Activated B cell treated with CpG ODN at 0.5 μM for 24 hours (primary cell): ENCODE results near the gene TXNDC2. TPM values are rescaled to one million over a fixed set of nuclear protein-coding genes. Genes with fewer than 3 reads are reported as not detected.
"Not testable (repeated sequence)": the region's sequence is repeated elsewhere in the genome, so short reads cannot be mapped to it uniquely, and the experiment has no call there.

ENCODE experiments used
- ATAC-seq: fragments of 200-7000 bp; cut with Tn5 transposase; one replicate; pipeline ENCODE4 v1.10.0; 2021; ENCODE audit warnings: low read depth, mild to moderate bottlenecking, moderate library complexity
- CTCF ChIA-PET: fragments of 350-600 bp; sonication (Branson Sonifier 250); formaldehyde crosslinking; loops from one replicate; lab custom pipeline; 2021; ENCODE audit warnings: antibody characterized with exemption; lab: Charles Lee
- POLR2A ChIA-PET: fragments of 350-600 bp; sonication (Branson Sonifier 250); formaldehyde crosslinking; loops from one replicate; lab custom pipeline; 2021; ENCODE audit warnings: antibody characterized with exemption; lab: Charles Lee
- DNase-seq: peaks from one replicate; pipeline ENCODE4 v3.0.0; 2022
- H3K27ac Mint-ChIP-seq: one replicate; pipeline ENCODE4 v1.8.0; 2020; ENCODE audit warnings: mixed read lengths
- H3K27me3 Mint-ChIP-seq: one replicate; pipeline ENCODE4 v1.8.0; 2021; ENCODE audit warnings: mixed read lengths
- H3K36me3 Mint-ChIP-seq: one replicate; pipeline ENCODE4 v1.8.0; 2021; ENCODE audit warnings: low read depth, mixed read lengths
- H3K4me1 Mint-ChIP-seq: one replicate; pipeline ENCODE4 v1.8.0; 2021; ENCODE audit warnings: mixed read lengths
- H3K4me3 Mint-ChIP-seq: one replicate; pipeline ENCODE4 v1.8.0; 2020; ENCODE audit warnings: mild to moderate bottlenecking, mixed read lengths
- H3K9me3 Mint-ChIP-seq: one replicate; pipeline ENCODE4 v1.8.0; 2020; ENCODE audit warnings: mixed read lengths
- CTCF ChIP-seq: fragments of 200-600 bp; IDR thresholded peaks from one replicate; pipeline ENCODE4 v1.8.0; 2022; ENCODE audit warnings: antibody characterized with exemption, mild to moderate bottlenecking
- intact Hi-C: fragments of 100-400 bp; cut with micrococcal nuclease; formaldehyde crosslinking; loops from one replicate; pipeline ENCODE4 v1.15.1; 2024
- total RNA-seq: library from RNA; stranded (reverse); gene quantifications from 2 replicates; pipeline ENCODE4 v1.2.3, GENCODE V29; 2022

The TXNDC2 gene
- total RNA-seq, 1 donor from 2014 or later, result 0.13 TPM

GRCh38 chr18:9854801-9855676 is 30.7 kb upstream of the TXNDC2 start:
- Mint-ChIP-seq H3K36me3 (peaks cover 26% of the 10 kb centered on the region), H3K27ac (no peak overlapping the region), H3K9me3 (no peaks in the 10 kb centered on the region), H3K4me1 (peaks cover 10% of the 10 kb centered on the region), H3K27me3 (no peaks in the 10 kb centered on the region), H3K4me3 (no peak overlapping the region)
- TF ChIP-seq CTCF, result no peak
- intact Hi-C loops, result no loop called here
- ChIA-PET POLR2A (no interaction called here), CTCF (no interaction called here)
- no peak for ATAC-seq
- no peak for DNase-seq

- POLR2A ChIA-PET, result no interaction called here
- H3K27me3 Mint-ChIP-seq, result no peaks in the 10 kb centered on the region
- ATAC-seq, result no peak
- DNase-seq, result no peak
- TF ChIP-seq CTCF, result no peak
- H3K4me3 Mint-ChIP-seq, result no peak overlapping the region
- no peaks in the 10 kb centered on the region for H3K9me3 Mint-ChIP-seq
- H3K27ac Mint-ChIP-seq, result no peak overlapping the region
- intact Hi-C loops, result no loop called here
- CTCF ChIA-PET, result no interaction called here
- H3K4me1 Mint-ChIP-seq, result peaks cover 10% of the 10 kb centered on the region
- H3K36me3 Mint-ChIP-seq, result peaks cover 32% of the 10 kb centered on the region
Measured at GRCh38 chr18:9855681-9856080, 30.1 kb upstream of the TXNDC2 start.

GRCh38 chr18:9856092-9856491 is 29.7 kb upstream of the TXNDC2 start:
- no peak for TF ChIP-seq CTCF
- DNase-seq (no peak), ATAC-seq (no peak)
- Mint-ChIP-seq H3K36me3 (peaks cover 32% of the 10 kb centered on the region), H3K27ac (no peak overlapping the region), H3K27me3 (no peaks in the 10 kb centered on the region), H3K9me3 (no peaks in the 10 kb centered on the region), H3K4me3 (no peak overlapping the region), H3K4me1 (peaks cover 10% of the 10 kb centered on the region)
- intact Hi-C loops, result no loop called here
- ChIA-PET POLR2A (no interaction called here), CTCF (no interaction called here)

DNA sequence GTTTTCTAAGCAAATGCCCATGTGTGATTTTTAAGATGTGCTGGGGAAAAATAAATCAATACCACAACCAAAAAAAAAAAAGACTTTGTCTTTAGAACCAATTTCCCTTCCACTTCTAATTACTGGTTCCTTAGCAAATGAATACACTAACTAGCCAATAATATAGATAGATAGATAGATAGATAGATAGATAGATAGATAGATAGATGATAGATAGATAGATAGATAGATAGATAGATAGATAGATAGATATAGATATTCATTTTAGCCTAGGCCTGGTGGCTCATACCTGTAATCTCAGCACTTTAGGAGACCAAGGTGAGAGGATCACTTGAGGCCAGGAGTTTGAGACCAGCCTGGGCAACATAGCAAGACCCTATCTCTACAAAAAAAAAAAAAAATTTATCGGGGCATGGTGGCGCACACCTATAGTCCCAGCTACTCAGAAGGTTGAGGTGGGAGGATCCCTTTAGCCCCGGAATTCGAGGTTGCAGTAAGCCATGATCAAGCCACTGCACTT is 28.2 kb upstream of the TXNDC2 start:
- ATAC-seq, POLR2A ChIA-PET, H3K4me3 Mint-ChIP-seq, H3K9me3 Mint-ChIP-seq, H3K27me3 Mint-ChIP-seq, DNase-seq, H3K27ac Mint-ChIP-seq, intact Hi-C loops, CTCF ChIA-PET: not testable (repeated sequence)
- peaks cover 32% of the 10 kb centered on the region for H3K36me3 Mint-ChIP-seq
- peaks cover 12% of the 10 kb centered on the region for H3K4me1 Mint-ChIP-seq

DNA sequence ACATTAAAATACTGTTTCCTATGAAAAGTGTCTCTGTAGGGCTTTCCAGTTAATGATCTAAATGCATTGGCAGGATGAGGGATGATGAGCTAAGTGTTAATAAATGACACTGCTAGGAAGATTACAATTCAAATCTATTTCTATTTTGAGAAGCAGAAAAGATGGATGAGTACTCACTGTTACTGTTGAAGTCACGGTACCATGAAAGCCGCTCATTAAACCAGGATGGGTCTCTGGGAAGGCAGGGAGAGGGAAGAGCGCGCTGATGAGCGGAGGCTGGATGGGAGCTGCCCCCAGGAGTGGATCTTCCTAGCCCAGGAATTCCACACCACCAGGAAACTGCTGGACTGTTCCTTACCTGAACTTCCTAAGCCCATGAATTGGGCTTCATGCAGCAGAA is 27.1 kb upstream of the TXNDC2 start:
- ATAC-seq (no peak), DNase-seq (no peak)
- POLR2A ChIA-PET, result no interaction called here
- intact Hi-C loops, result no loop called here
- CTCF ChIA-PET, result no interaction called here
- Mint-ChIP-seq H3K36me3 (peaks cover 35% of the 10 kb centered on the region), H3K27me3 (no peaks in the 10 kb centered on the region), H3K9me3 (no peaks in the 10 kb centered on the region), H3K4me3 (no peak overlapping the region), H3K27ac (no peak overlapping the region), H3K4me1 (peaks cover 17% of the 10 kb centered on the region)
- TF ChIP-seq CTCF, result no peak
